ENCODE measurements around the gene TBC1D5.

Gene TBC1D5

GRCh38 chr3:17231537-17232261 lies 510.7 kb downstream of the TBC1D5 start:
- no peak overlapping the region for H3K4me3 ChIP-seq (ENCODE audit: low read depth in 1 of 2, low read length in 2 of 2)
- H3K27me3 ChIP-seq (ENCODE audit: control insufficient read depth in 1 of 2, insufficient read depth in 2 of 2, low read length in 2 of 2), result no peaks in the 10 kb centered on the region
- H3K4me1 ChIP-seq (ENCODE audit: insufficient read depth, low read length), result no peaks in the 10 kb centered on the region
- no peaks in the 10 kb centered on the region for H3K36me3 ChIP-seq (ENCODE audit: insufficient read depth, low read length)
- no peaks in the 10 kb centered on the region for H3K9me3 ChIP-seq (ENCODE audit: low read length)
- H3K27ac ChIP-seq (ENCODE audit: low read depth, low read length), result no peak overlapping the region
- H3K9ac ChIP-seq (ENCODE audit: low read length), result no peak overlapping the region

GRCh38 chr3:17227472-17227871 lies 515.0 kb downstream of the TBC1D5 start:
- H3K27me3 ChIP-seq (ENCODE audit: control insufficient read depth in 1 of 2, insufficient read depth in 2 of 2, low read length in 2 of 2), result no peaks in the 10 kb centered on the region

GRCh38 chr3:17221529-17221928 lies 520.9 kb downstream of the TBC1D5 start:
- H3K4me3 ChIP-seq (ENCODE audit: low read depth in 1 of 2, low read length in 2 of 2), result no peak overlapping the region
- no peak overlapping the region for H3K27ac ChIP-seq (ENCODE audit: low read depth, low read length)
- H3K9me3 ChIP-seq (ENCODE audit: low read length), result no peaks in the 10 kb centered on the region
- no peak overlapping the region for H3K9ac ChIP-seq (ENCODE audit: low read length)
- H3K4me1 ChIP-seq (ENCODE audit: insufficient read depth, low read length), result no peaks in the 10 kb centered on the region
- H3K27me3 ChIP-seq (ENCODE audit: control insufficient read depth in 1 of 2, insufficient read depth in 2 of 2, low read length in 2 of 2), result no peaks in the 10 kb centered on the region
- no peaks in the 10 kb centered on the region for H3K36me3 ChIP-seq (ENCODE audit: insufficient read depth, low read length)

More at GRCh38 chr3:17227472-17227871, 515.0 kb downstream of the TBC1D5 start:
- Histone ChIP-seq H3K9ac (ENCODE audit: low read length) (no peak overlapping the region), H3K9me3 (ENCODE audit: low read length) (no peaks in the 10 kb centered on the region), H3K36me3 (ENCODE audit: insufficient read depth, low read length) (no peaks in the 10 kb centered on the region), H3K4me3 (ENCODE audit: low read depth in 1 of 2, low read length in 2 of 2) (no peak overlapping the region), H3K27ac (ENCODE audit: low read depth, low read length) (no peak overlapping the region), H3K4me1 (ENCODE audit: insufficient read depth, low read length) (no peaks in the 10 kb centered on the region)

- Histone ChIP-seq H3K9ac (ENCODE audit: low read length) (no peak overlapping the region), H3K27ac (ENCODE audit: low read depth, low read length) (no peak overlapping the region), H3K4me1 (ENCODE audit: insufficient read depth, low read length) (no peaks in the 10 kb centered on the region), H3K36me3 (ENCODE audit: insufficient read depth, low read length) (no peaks in the 10 kb centered on the region), H3K4me3 (ENCODE audit: low read depth in 1 of 2, low read length in 2 of 2) (no peak overlapping the region), H3K27me3 (ENCODE audit: control insufficient read depth in 1 of 2, insufficient read depth in 2 of 2, low read length in 2 of 2) (no peaks in the 10 kb centered on the region), H3K9me3 (ENCODE audit: low read length) (no peaks in the 10 kb centered on the region)
Measured at GRCh38 chr3:17219593-17219992, 522.8 kb downstream of the TBC1D5 start.

- Histone ChIP-seq H3K9ac (ENCODE audit: low read length) (no peak overlapping the region), H3K36me3 (ENCODE audit: insufficient read depth, low read length) (no peaks in the 10 kb centered on the region), H3K27ac (ENCODE audit: low read depth, low read length) (no peak overlapping the region), H3K27me3 (ENCODE audit: control insufficient read depth in 1 of 2, insufficient read depth in 2 of 2, low read length in 2 of 2) (no peaks in the 10 kb centered on the region), H3K4me3 (ENCODE audit: low read depth in 1 of 2, low read length in 2 of 2) (no peak overlapping the region), H3K4me1 (ENCODE audit: insufficient read depth, low read length) (no peaks in the 10 kb centered on the region), H3K9me3 (ENCODE audit: low read length) (no peaks in the 10 kb centered on the region)
Measured at GRCh38 chr3:17218587-17218986, 523.8 kb downstream of the TBC1D5 start.

- no peaks in the 10 kb centered on the region for H3K9me3 ChIP-seq (ENCODE audit: low read length)
- H3K4me1 ChIP-seq (ENCODE audit: insufficient read depth, low read length), result no peaks in the 10 kb centered on the region
- H3K4me3 ChIP-seq (ENCODE audit: low read depth in 1 of 2, low read length in 2 of 2), result no peak overlapping the region
- H3K27me3 ChIP-seq (ENCODE audit: control insufficient read depth in 1 of 2, insufficient read depth in 2 of 2, low read length in 2 of 2), result no peaks in the 10 kb centered on the region
- H3K9ac ChIP-seq (ENCODE audit: low read length), result no peak overlapping the region
- no peak overlapping the region for H3K27ac ChIP-seq (ENCODE audit: low read depth, low read length)
- no peaks in the 10 kb centered on the region for H3K36me3 ChIP-seq (ENCODE audit: insufficient read depth, low read length)
Measured at GRCh38 chr3:17217588-17217987, 524.8 kb downstream of the TBC1D5 start.

GRCh38 chr3:17213102-17213501 lies 529.3 kb downstream of the TBC1D5 start:
- no peak overlapping the region for H3K27ac ChIP-seq (ENCODE audit: low read depth, low read length)
- no peak overlapping the region for H3K9ac ChIP-seq (ENCODE audit: low read length)
- no peaks in the 10 kb centered on the region for H3K4me1 ChIP-seq (ENCODE audit: insufficient read depth, low read length)
- H3K27me3 ChIP-seq (ENCODE audit: control insufficient read depth in 1 of 2, insufficient read depth in 2 of 2, low read length in 2 of 2), result no peaks in the 10 kb centered on the region
- H3K36me3 ChIP-seq (ENCODE audit: insufficient read depth, low read length), result no peaks in the 10 kb centered on the region
- H3K4me3 ChIP-seq (ENCODE audit: low read depth in 1 of 2, low read length in 2 of 2), result no peak overlapping the region
- no peaks in the 10 kb centered on the region for H3K9me3 ChIP-seq (ENCODE audit: low read length)

GRCh38 chr3:17207979-17208378 lies 534.5 kb downstream of the TBC1D5 start:
- no peaks in the 10 kb centered on the region for H3K27me3 ChIP-seq (ENCODE audit: control insufficient read depth in 1 of 2, insufficient read depth in 2 of 2, low read length in 2 of 2)
- H3K9me3 ChIP-seq (ENCODE audit: low read length), result no peaks in the 10 kb centered on the region
- no peaks in the 10 kb centered on the region for H3K4me1 ChIP-seq (ENCODE audit: insufficient read depth, low read length)
- H3K4me3 ChIP-seq (ENCODE audit: low read depth in 1 of 2, low read length in 2 of 2), result no peak overlapping the region
- peaks cover 7% of the 10 kb centered on the region for H3K36me3 ChIP-seq (ENCODE audit: insufficient read depth, low read length)
- no peak overlapping the region for H3K9ac ChIP-seq (ENCODE audit: low read length)
- H3K27ac ChIP-seq (ENCODE audit: low read depth, low read length), result no peak overlapping the region

GRCh38 chr3:17207019-17207418 lies 535.4 kb downstream of the TBC1D5 start:
- H3K9me3 ChIP-seq (ENCODE audit: low read length), result no peaks in the 10 kb centered on the region
- H3K4me1 ChIP-seq (ENCODE audit: insufficient read depth, low read length), result no peaks in the 10 kb centered on the region
- no peak overlapping the region for H3K4me3 ChIP-seq (ENCODE audit: low read depth in 1 of 2, low read length in 2 of 2)
- no peak overlapping the region for H3K27ac ChIP-seq (ENCODE audit: low read depth, low read length)
- H3K36me3 ChIP-seq (ENCODE audit: insufficient read depth, low read length), result peaks cover 14% of the 10 kb centered on the region
- H3K27me3 ChIP-seq (ENCODE audit: control insufficient read depth in 1 of 2, insufficient read depth in 2 of 2, low read length in 2 of 2), result no peaks in the 10 kb centered on the region
- H3K9ac ChIP-seq (ENCODE audit: low read length), result no peak overlapping the region

GRCh38 chr3:17204049-17204650 lies 538.3 kb downstream of the TBC1D5 start:
- H3K9ac ChIP-seq (ENCODE audit: low read length), result no peak overlapping the region
- no peak overlapping the region for H3K4me3 ChIP-seq (ENCODE audit: low read depth in 1 of 2, low read length in 2 of 2)
- no peak overlapping the region for H3K27ac ChIP-seq (ENCODE audit: low read depth, low read length)
- no peaks in the 10 kb centered on the region for H3K9me3 ChIP-seq (ENCODE audit: low read length)
- peaks cover 14% of the 10 kb centered on the region for H3K36me3 ChIP-seq (ENCODE audit: insufficient read depth, low read length)
- no peaks in the 10 kb centered on the region for H3K27me3 ChIP-seq (ENCODE audit: control insufficient read depth in 1 of 2, insufficient read depth in 2 of 2, low read length in 2 of 2)
- H3K4me1 ChIP-seq (ENCODE audit: insufficient read depth, low read length), result no peaks in the 10 kb centered on the region

- Histone ChIP-seq H3K9ac (ENCODE audit: low read length) (no peak overlapping the region), H3K4me3 (ENCODE audit: low read depth in 1 of 2, low read length in 2 of 2) (no peak overlapping the region), H3K4me1 (ENCODE audit: insufficient read depth, low read length) (no peaks in the 10 kb centered on the region), H3K27ac (ENCODE audit: low read depth, low read length) (no peak overlapping the region), H3K27me3 (ENCODE audit: control insufficient read depth in 1 of 2, insufficient read depth in 2 of 2, low read length in 2 of 2) (no peaks in the 10 kb centered on the region), H3K36me3 (ENCODE audit: insufficient read depth, low read length) (peaks cover 14% of the 10 kb centered on the region), H3K9me3 (ENCODE audit: low read length) (no peaks in the 10 kb centered on the region)
Measured at GRCh38 chr3:17201538-17201937, 540.9 kb downstream of the TBC1D5 start.

All from muscle layer of colon (tissue), 2 donors.